SJCRH30 (cell line): ENCODE results near the gene SV2B. TPM values are rescaled to one million over a fixed set of nuclear protein-coding genes. Genes with fewer than 3 reads are reported as not detected.
"Not testable (repeated sequence)": the region's sequence is repeated elsewhere in the genome, so short reads cannot be mapped to it uniquely, and the experiment has no call there.

ENCODE experiments used
- DNase-seq, 2 experiments: peaks; one replicate each; pipeline ENCODE4 v3.0.0-alpha.2; 2015 to 2020
- H3K27ac ChIP-seq: fragments of 250-450 bp; sonication (Bioruptor Pico); 2 replicates; pipeline ENCODE4 v1.5.1; 2020; ENCODE audit warnings: mild to moderate bottlenecking, moderate library complexity
- H3K27me3 ChIP-seq: fragments of 250-450 bp; sonication (Bioruptor Pico); 2 replicates; pipeline ENCODE4 v1.5.1; 2020; ENCODE audit warnings: mild to moderate bottlenecking, moderate library complexity
- H3K36me3 ChIP-seq: fragments of 250-450 bp; sonication (Bioruptor Pico); 2 replicates; pipeline ENCODE4 v1.5.1; 2020; ENCODE audit warnings: mild to moderate bottlenecking, moderate library complexity
- H3K4me1 ChIP-seq: fragments of 250-450 bp; sonication (Bioruptor Pico); 2 replicates; pipeline ENCODE4 v1.5.1; 2020; ENCODE audit warnings: mild to moderate bottlenecking, moderate library complexity
- H3K4me3 ChIP-seq: fragments of 250-450 bp; sonication (Bioruptor Pico); 2 replicates; pipeline ENCODE4 v1.5.1; 2020; ENCODE audit warnings: mild to moderate bottlenecking, moderate library complexity
- H3K9me3 ChIP-seq: fragments of 250-450 bp; sonication (Bioruptor Pico); replicated peaks from 2 replicates; pipeline ENCODE4 v1.5.1; 2020; ENCODE audit warnings: mild to moderate bottlenecking, moderate library complexity
- total RNA-seq: library from RNA; depleted of rRNA; stranded (reverse); fragments of >200 nt; shearing (Covaris generic); gene quantifications from 2 replicates; pipeline ENCODE4 v1.2.3, GENCODE V29; 2014

The SV2B gene
- total RNA-seq, 1 experiment from 2014 or later, result not detected

- Histone ChIP-seq H3K27me3 (peaks cover 6% of the 10 kb centered on the region; the same call in 1 of the 2 replicates), H3K27ac (no peak overlapping the region), H3K4me1 (peaks cover 14% of the 10 kb centered on the region), H3K36me3 (no peaks in the 10 kb centered on the region), H3K9me3 (peaks cover 3% of the 10 kb centered on the region; the same call in 1 of the 2 replicates), H3K4me3 (no peak overlapping the region)
- DNase-seq, result no peak
Observed at GRCh38 chr15:91077029-91077428, 23.0 kb upstream of the SV2B start.

- H3K27ac ChIP-seq, DNase-seq, H3K4me1 ChIP-seq, H3K4me3 ChIP-seq, H3K9me3 ChIP-seq, H3K36me3 ChIP-seq, H3K27me3 ChIP-seq: not testable (repeated sequence)
Observed at GRCh38 chr15:91093866-91094265, 6.2 kb upstream of the SV2B start.

GRCh38 chr15:91098451-91098850 lies 1.6 kb upstream of the SV2B start:
- H3K4me3 ChIP-seq, result no peak overlapping the region
- H3K27me3 ChIP-seq, result peaks cover 12% of the 10 kb centered on the region
- DNase-seq, result no peak
- no peaks in the 10 kb centered on the region for H3K36me3 ChIP-seq
- no peaks in the 10 kb centered on the region for H3K4me1 ChIP-seq
- H3K27ac ChIP-seq, result no peak overlapping the region
- H3K9me3 ChIP-seq, result peaks cover 9% of the 10 kb centered on the region; the same call in 1 of the 2 replicates

- Histone ChIP-seq H3K27me3 (peaks cover 12% of the 10 kb centered on the region), H3K4me1 (no peaks in the 10 kb centered on the region), H3K27ac (no peak overlapping the region)
Observed at GRCh38 chr15:91099616-91099994, 452 bp upstream of the SV2B start.

GRCh38 chr15:91100814-91101607 lies 954 bp downstream of the SV2B start:
- Histone ChIP-seq H3K27ac (no peak overlapping the region), H3K36me3 (no peaks in the 10 kb centered on the region), H3K4me1 (no peaks in the 10 kb centered on the region), H3K9me3 (no peaks in the 10 kb centered on the region), H3K27me3 (peaks cover 12% of the 10 kb centered on the region), H3K4me3 (no peak overlapping the region)
- DNase-seq, result no peak

More at GRCh38 chr15:91099616-91099994, 452 bp upstream of the SV2B start:
- DNase-seq, result no peak
- Histone ChIP-seq H3K36me3 (no peaks in the 10 kb centered on the region), H3K9me3 (peaks cover 6% of the 10 kb centered on the region; the same call in 1 of the 2 replicates), H3K4me3 (no peak overlapping the region)

GRCh38 chr15:91101608-91101920 lies 1.5 kb downstream of the SV2B start:
- DNase-seq, result no peak
- no peaks in the 10 kb centered on the region for H3K4me1 ChIP-seq
- H3K27me3 ChIP-seq, result peaks cover 12% of the 10 kb centered on the region
- H3K9me3 ChIP-seq, result no peaks in the 10 kb centered on the region
- H3K4me3 ChIP-seq, result no peak overlapping the region
- no peaks in the 10 kb centered on the region for H3K36me3 ChIP-seq
- H3K27ac ChIP-seq, result no peak overlapping the region

- Histone ChIP-seq H3K9me3 (no peaks in the 10 kb centered on the region), H3K27ac (no peak overlapping the region), H3K27me3 (peaks cover 12% of the 10 kb centered on the region), H3K36me3 (no peaks in the 10 kb centered on the region), H3K4me3 (no peak overlapping the region), H3K4me1 (no peaks in the 10 kb centered on the region)
- DNase-seq, result no peak
Observed at GRCh38 chr15:91102546-91103330, 2.7 kb downstream of the SV2B start.

- no peak for DNase-seq
- no peaks in the 10 kb centered on the region for H3K9me3 ChIP-seq
Observed at GRCh38 chr15:91104111-91104510, 4.1 kb downstream of the SV2B start.

GRCh38 chr15:91108421-91108820 lies 8.4 kb downstream of the SV2B start:
- Histone ChIP-seq H3K9me3 (no peaks in the 10 kb centered on the region), H3K4me1 (no peaks in the 10 kb centered on the region), H3K36me3 (no peaks in the 10 kb centered on the region), H3K4me3 (no peak overlapping the region), H3K27ac (no peak overlapping the region), H3K27me3 (no peaks in the 10 kb centered on the region)
- DNase-seq, result no peak

More at GRCh38 chr15:91104111-91104510, 4.1 kb downstream of the SV2B start:
- H3K36me3 ChIP-seq, result no peaks in the 10 kb centered on the region
- no peak overlapping the region for H3K4me3 ChIP-seq
- H3K27me3 ChIP-seq, result peaks cover 12% of the 10 kb centered on the region
- no peak overlapping the region for H3K27ac ChIP-seq
- H3K4me1 ChIP-seq, result no peaks in the 10 kb centered on the region

GRCh38 chr15:91109885-91110284 lies 9.8 kb downstream of the SV2B start:
- Histone ChIP-seq H3K9me3 (no peaks in the 10 kb centered on the region), H3K36me3 (no peaks in the 10 kb centered on the region), H3K4me1 (no peaks in the 10 kb centered on the region), H3K27me3 (no peaks in the 10 kb centered on the region), H3K4me3 (no peak overlapping the region), H3K27ac (no peak overlapping the region)
- DNase-seq, result no peak

GRCh38 chr15:91110407-91110806 lies 10.3 kb downstream of the SV2B start:
- DNase-seq, result no peak
- H3K36me3 ChIP-seq, result no peaks in the 10 kb centered on the region

GRCh38 chr15:91113030-91113429 lies 13.0 kb downstream of the SV2B start:
- Histone ChIP-seq H3K9me3 (no peaks in the 10 kb centered on the region), H3K27ac (no peak overlapping the region), H3K27me3 (peaks cover 4% of the 10 kb centered on the region; the same call in 1 of the 2 replicates), H3K4me1 (no peaks in the 10 kb centered on the region), H3K4me3 (no peak overlapping the region), H3K36me3 (no peaks in the 10 kb centered on the region)
- DNase-seq, result no peak

More at GRCh38 chr15:91110407-91110806, 10.3 kb downstream of the SV2B start:
- Histone ChIP-seq H3K4me3 (no peak overlapping the region), H3K9me3 (no peaks in the 10 kb centered on the region), H3K27me3 (no peaks in the 10 kb centered on the region), H3K4me1 (no peaks in the 10 kb centered on the region), H3K27ac (no peak overlapping the region)

- no peaks in the 10 kb centered on the region for H3K9me3 ChIP-seq
- H3K27ac ChIP-seq, result no peak overlapping the region
- no peak for DNase-seq
- H3K36me3 ChIP-seq, result no peaks in the 10 kb centered on the region
- H3K27me3 ChIP-seq, result peaks cover 7% of the 10 kb centered on the region
- no peak overlapping the region for H3K4me3 ChIP-seq
- no peaks in the 10 kb centered on the region for H3K4me1 ChIP-seq
Observed at GRCh38 chr15:91114301-91114700, 14.2 kb downstream of the SV2B start.

- Histone ChIP-seq H3K36me3 (no peaks in the 10 kb centered on the region), H3K27me3 (peaks cover 7% of the 10 kb centered on the region), H3K27ac (no peak overlapping the region), H3K9me3 (no peaks in the 10 kb centered on the region), H3K4me3 (no peak overlapping the region), H3K4me1 (no peaks in the 10 kb centered on the region)
- DNase-seq, result peak in 1 of 2 experiments; percentile 22
Observed at GRCh38 chr15:91116113-91117067, 16.3 kb downstream of the SV2B start.
